Stimulated activated naive CD8-positive, alpha-beta T cell treated with anti-CD3 and anti-CD28 coated beads, Interleukin-15, Interleukin-2, amounts not matched to agents 100 ng/mL and 50 ng/mL, for 24 hours (primary cell): Measurements from ENCODE around the gene OR4D11.
"Not testable (repeated sequence)": the region's sequence is repeated elsewhere in the genome, so short reads cannot be mapped to it uniquely, and the experiment has no call there.

Experiments used
- H3K27ac Mint-ChIP-seq: one replicate; pipeline ENCODE4 v1.8.0; 2021; ENCODE audit warnings: mild to moderate bottlenecking, mixed read lengths
- H3K27me3 Mint-ChIP-seq: one replicate; pipeline ENCODE4 v1.8.0; 2021; ENCODE audit warnings: mixed read lengths
- H3K36me3 Mint-ChIP-seq: one replicate; pipeline ENCODE4 v1.8.0; 2021; ENCODE audit warnings: low read depth, mixed read lengths
- H3K4me1 Mint-ChIP-seq: one replicate; pipeline ENCODE4 v1.8.0; 2021; ENCODE audit warnings: low read depth, mixed read lengths
- H3K4me3 Mint-ChIP-seq: one replicate; pipeline ENCODE4 v1.8.0; 2021; ENCODE audit warnings: mild to moderate bottlenecking, mixed read lengths
- H3K9me3 Mint-ChIP-seq: one replicate; pipeline ENCODE4 v1.8.0; 2021; ENCODE audit warnings: mixed read lengths

The OR4D11 gene

DNA sequence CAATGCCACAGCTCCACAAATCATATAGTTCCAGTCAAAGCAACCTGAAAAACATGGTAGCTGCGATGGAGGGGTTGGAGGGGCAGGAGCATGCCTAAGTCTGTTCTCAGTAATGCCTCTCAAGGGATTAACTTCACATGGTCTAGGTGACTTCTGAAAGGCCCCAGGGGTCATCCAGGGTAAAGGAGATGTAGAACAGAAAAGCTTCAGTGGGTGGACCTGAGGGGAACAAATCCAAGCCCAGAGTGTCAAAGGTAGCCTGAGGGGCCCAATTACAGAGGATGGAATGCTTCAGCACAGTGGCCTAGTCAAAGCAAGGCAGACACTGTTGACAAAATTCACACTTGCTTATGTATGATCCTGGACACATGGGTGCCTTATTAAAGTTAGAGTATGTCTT is 31.3 kb downstream of the OR4D11 start:
- Mint-ChIP-seq H3K9me3 (no peaks in the 10 kb centered on the region), H3K4me1 (peaks cover 12% of the 10 kb centered on the region), H3K27me3 (peaks cover 5% of the 10 kb centered on the region), H3K36me3 (no peaks in the 10 kb centered on the region), H3K4me3 (no peak overlapping the region), H3K27ac (no peak overlapping the region)

- no peaks in the 10 kb centered on the region for H3K27me3 Mint-ChIP-seq
- H3K9me3 Mint-ChIP-seq: no peaks in the 10 kb centered on the region
- no peak overlapping the region for H3K27ac Mint-ChIP-seq
- H3K36me3 Mint-ChIP-seq: no peaks in the 10 kb centered on the region
- peaks cover 8% of the 10 kb centered on the region for H3K4me1 Mint-ChIP-seq
- H3K4me3 Mint-ChIP-seq: no peak overlapping the region
These were observed 38.9 kb downstream of the OR4D11 start for GRCh38 chr11:59542142-59542810.

DNA sequence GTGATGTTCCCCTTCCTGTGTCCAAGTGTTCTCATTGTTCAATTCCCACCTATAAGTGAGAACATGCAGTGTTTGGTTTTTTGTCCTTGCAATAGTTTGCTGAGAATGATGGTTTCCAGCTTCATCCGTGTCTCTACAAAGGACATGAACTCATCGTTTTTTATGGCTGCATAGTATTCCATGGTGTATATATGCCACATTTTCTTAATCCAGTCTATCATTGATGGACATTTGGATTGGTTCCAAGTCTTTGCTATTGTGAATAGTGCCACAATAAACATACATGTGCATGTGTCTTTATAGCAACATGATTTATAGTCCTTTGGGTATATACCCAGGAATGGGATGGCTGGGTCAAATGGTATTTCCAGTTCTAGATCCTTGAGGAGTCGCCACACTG is 40.3 kb downstream of the OR4D11 start:
- H3K4me3 Mint-ChIP-seq, H3K9me3 Mint-ChIP-seq, H3K27ac Mint-ChIP-seq, H3K27me3 Mint-ChIP-seq, H3K4me1 Mint-ChIP-seq, H3K36me3 Mint-ChIP-seq: not testable (repeated sequence)

DNA sequence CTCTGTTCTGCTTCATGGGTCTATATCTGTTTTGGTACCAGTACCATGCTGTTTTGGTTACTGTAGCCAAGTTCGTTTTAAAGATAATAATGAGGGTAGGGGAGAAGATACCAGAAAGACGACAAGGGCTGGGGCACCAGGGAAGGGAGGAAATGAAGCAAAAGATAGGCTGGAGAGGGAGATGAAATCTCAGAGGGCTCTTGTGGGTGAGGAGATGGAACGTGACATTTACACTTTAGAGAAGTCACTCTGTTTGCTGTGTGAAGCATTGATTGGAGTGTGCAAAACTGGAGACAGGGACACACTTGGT is 41.4 kb downstream of the OR4D11 start:
- no peak overlapping the region for H3K27ac Mint-ChIP-seq
- no peak overlapping the region for H3K4me3 Mint-ChIP-seq
- no peaks in the 10 kb centered on the region for H3K27me3 Mint-ChIP-seq
- peaks cover 9% of the 10 kb centered on the region for H3K4me1 Mint-ChIP-seq
- H3K9me3 Mint-ChIP-seq: no peaks in the 10 kb centered on the region
- H3K36me3 Mint-ChIP-seq: no peaks in the 10 kb centered on the region

GRCh38 chr11:59545179-59546020 is 42.0 kb downstream of the OR4D11 start:
- peaks cover under 1% of the 10 kb centered on the region for H3K27me3 Mint-ChIP-seq
- peaks cover 12% of the 10 kb centered on the region for H3K4me1 Mint-ChIP-seq
- no peak overlapping the region for H3K27ac Mint-ChIP-seq
- no peaks in the 10 kb centered on the region for H3K9me3 Mint-ChIP-seq
- H3K4me3 Mint-ChIP-seq: no peak overlapping the region
- H3K36me3 Mint-ChIP-seq: peaks cover under 1% of the 10 kb centered on the region

GRCh38 chr11:59547605-59548308 is 44.4 kb downstream of the OR4D11 start:
- not testable (repeated sequence) for H3K27ac Mint-ChIP-seq, H3K4me3 Mint-ChIP-seq, H3K9me3 Mint-ChIP-seq
- peaks cover 13% of the 10 kb centered on the region for H3K27me3 Mint-ChIP-seq
- H3K4me1 Mint-ChIP-seq: peaks cover 30% of the 10 kb centered on the region
- H3K36me3 Mint-ChIP-seq: peaks cover 12% of the 10 kb centered on the region

- Mint-ChIP-seq H3K4me3 (no peak overlapping the region), H3K27ac (no peak overlapping the region), H3K4me1 (peaks cover 32% of the 10 kb centered on the region), H3K27me3 (peaks cover 13% of the 10 kb centered on the region), H3K36me3 (peaks cover 12% of the 10 kb centered on the region), H3K9me3 (no peaks in the 10 kb centered on the region)
These were observed 44.9 kb downstream of the OR4D11 start for GRCh38 chr11:59548309-59548656.

- Mint-ChIP-seq H3K27me3 (peaks cover 13% of the 10 kb centered on the region), H3K36me3 (peaks cover 12% of the 10 kb centered on the region), H3K4me3 (peak overlapping the region; percentile 87), H3K27ac (peak overlapping the region; percentile 96), H3K9me3 (no peaks in the 10 kb centered on the region), H3K4me1 (peaks cover 34% of the 10 kb centered on the region)
These were observed 47.0 kb downstream of the OR4D11 start for GRCh38 chr11:59550368-59550841.

GRCh38 chr11:59550842-59551658 is 47.7 kb downstream of the OR4D11 start:
- Mint-ChIP-seq H3K4me3 (peak overlapping the region; percentile 87), H3K27ac (peak overlapping the region; percentile 96), H3K36me3 (peaks cover 12% of the 10 kb centered on the region), H3K9me3 (no peaks in the 10 kb centered on the region), H3K4me1 (peaks cover 40% of the 10 kb centered on the region), H3K27me3 (peaks cover 13% of the 10 kb centered on the region)

GRCh38 chr11:59551659-59552521 is 48.5 kb downstream of the OR4D11 start:
- Mint-ChIP-seq H3K4me3 (peak overlapping the region; percentile 87), H3K9me3 (no peaks in the 10 kb centered on the region), H3K27me3 (peaks cover 13% of the 10 kb centered on the region), H3K4me1 (peaks cover 49% of the 10 kb centered on the region), H3K27ac (peak overlapping the region; percentile 96), H3K36me3 (peaks cover 12% of the 10 kb centered on the region)

DNA sequence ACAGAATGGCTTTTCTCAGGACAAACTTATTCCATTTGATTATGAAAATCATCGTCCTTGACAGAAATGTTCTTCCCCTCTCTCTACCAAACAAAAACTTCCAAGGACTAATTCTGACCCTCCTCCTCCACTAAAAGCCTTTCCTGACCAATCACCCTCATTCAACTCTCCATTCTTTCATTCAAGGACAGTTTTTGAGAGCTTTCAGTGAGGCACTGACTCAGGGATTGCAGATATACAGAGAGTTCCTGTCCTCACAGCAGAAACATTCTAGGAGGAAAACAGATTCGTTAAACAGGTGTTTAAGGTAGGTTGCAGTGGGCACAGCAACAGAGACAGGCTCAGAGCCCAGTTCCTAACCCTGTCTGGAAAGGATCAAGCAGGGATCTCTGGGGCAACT is 49.5 kb downstream of the OR4D11 start:
- Mint-ChIP-seq H3K4me3 (peak overlapping the region; percentile 28), H3K9me3 (no peaks in the 10 kb centered on the region), H3K27me3 (peaks cover 13% of the 10 kb centered on the region), H3K4me1 (peaks cover 56% of the 10 kb centered on the region), H3K27ac (no peak overlapping the region), H3K36me3 (peaks cover 12% of the 10 kb centered on the region)

DNA sequence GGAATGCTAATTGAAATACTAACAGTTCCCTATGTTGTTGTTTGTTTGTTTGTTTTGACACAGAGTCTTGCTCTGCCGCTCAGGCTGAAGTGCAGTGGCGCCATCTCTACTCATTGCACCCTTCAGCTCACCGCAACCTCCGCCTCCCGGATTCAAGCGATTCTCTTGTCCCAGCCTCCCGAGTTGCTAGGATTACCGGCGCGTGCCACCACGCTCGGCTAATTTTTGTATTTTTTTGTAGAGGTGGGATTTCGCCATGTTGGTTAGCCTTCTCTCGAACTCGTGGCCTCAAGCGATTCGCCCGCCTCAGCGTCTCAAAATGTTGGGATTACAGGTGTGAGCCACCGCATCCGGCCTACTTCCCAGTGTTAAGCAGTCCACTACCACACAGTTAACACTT is 49.9 kb downstream of the OR4D11 start:
- peaks cover 13% of the 10 kb centered on the region for H3K27me3 Mint-ChIP-seq
- peaks cover 58% of the 10 kb centered on the region for H3K4me1 Mint-ChIP-seq
- no peak overlapping the region for H3K4me3 Mint-ChIP-seq
- no peaks in the 10 kb centered on the region for H3K9me3 Mint-ChIP-seq
- H3K27ac Mint-ChIP-seq: no peak overlapping the region
- H3K36me3 Mint-ChIP-seq: peaks cover 12% of the 10 kb centered on the region
